Activated T-helper 1 cell treated with Interleukin-2 at 50 U/mL for 16 hours (primary cell): ENCODE results near the gene HIVEP3.

Source experiments
- DNase-seq: peaks from one replicate; pipeline ENCODE4 v3.0.0-alpha.2; 2020; ENCODE audit warnings: low read depth

The HIVEP3 gene

GRCh38 chr1:41789661-41790330, 128.9 kb downstream of the HIVEP3 start:
- DNase-seq, result no peak

GRCh38 chr1:41788427-41788826, 130.3 kb downstream of the HIVEP3 start:
- DNase-seq, result no peak

GRCh38 chr1:41784531-41785274, 134.0 kb downstream of the HIVEP3 start:
- DNase-seq, result no peak

- no peak for DNase-seq
These were observed 135.5 kb downstream of the HIVEP3 start for GRCh38 chr1:41783189-41783639.

- DNase-seq, result no peak
These were observed 137.8 kb downstream of the HIVEP3 start for GRCh38 chr1:41780916-41781315.

- no peak for DNase-seq
These were observed 138.4 kb downstream of the HIVEP3 start for GRCh38 chr1:41780322-41780721.

- no peak for DNase-seq
These were observed 139.4 kb downstream of the HIVEP3 start for GRCh38 chr1:41779360-41779759.

- DNase-seq, result no peak
These were observed 141.0 kb downstream of the HIVEP3 start for GRCh38 chr1:41777695-41778094.

GRCh38 chr1:41776891-41777441, 141.8 kb downstream of the HIVEP3 start:
- no peak for DNase-seq

- DNase-seq, result no peak
These were observed 142.7 kb downstream of the HIVEP3 start for GRCh38 chr1:41775956-41776585.

- no peak for DNase-seq
These were observed 144.2 kb downstream of the HIVEP3 start for GRCh38 chr1:41774471-41774990.

GRCh38 chr1:41773842-41774241, 144.9 kb downstream of the HIVEP3 start:
- DNase-seq, result no peak

- DNase-seq, result no peak
These were observed 145.6 kb downstream of the HIVEP3 start for GRCh38 chr1:41773144-41773591.

- no peak for DNase-seq
These were observed 149.7 kb downstream of the HIVEP3 start for GRCh38 chr1:41769068-41769467.

GRCh38 chr1:41768583-41768982, 150.1 kb downstream of the HIVEP3 start:
- DNase-seq, result no peak

- DNase-seq, result no peak
These were observed 150.9 kb downstream of the HIVEP3 start for GRCh38 chr1:41767534-41768525.

- DNase-seq, result no peak
These were observed 152.2 kb downstream of the HIVEP3 start for GRCh38 chr1:41766546-41766945.

- DNase-seq, result no peak
These were observed 152.7 kb downstream of the HIVEP3 start for GRCh38 chr1:41766041-41766440.

GRCh38 chr1:41765152-41765551, 153.6 kb downstream of the HIVEP3 start:
- DNase-seq, result no peak

GRCh38 chr1:41764656-41765055, 154.1 kb downstream of the HIVEP3 start:
- DNase-seq, result no peak

GRCh38 chr1:41762777-41763176, 155.9 kb downstream of the HIVEP3 start:
- no peak for DNase-seq
